ENCODE results near the gene GIPC3. TPM values are rescaled to one million over a fixed set of nuclear protein-coding genes. Genes with fewer than 3 reads are reported as not detected.
"Not testable (repeated sequence)": the region's sequence is repeated elsewhere in the genome, so short reads cannot be mapped to it uniquely, and the experiment has no call there.

The GIPC3 gene
- total RNA-seq, 2 experiments from 2014 or later = 0.26 to 0.31 TPM

GRCh38 chr19:3554254-3555083 lies 30.8 kb upstream of the GIPC3 start:
- no peaks in the 10 kb centered on the region for H3K27me3 Mint-ChIP-seq (ENCODE audit: low read depth)
- H3K4me3 Mint-ChIP-seq = peak overlapping the region; percentile 63
- H3K9me3 Mint-ChIP-seq (ENCODE audit: insufficient read depth) = no peaks in the 10 kb centered on the region
- H3K36me3 Mint-ChIP-seq (ENCODE audit: low read depth) = peaks cover 7% of the 10 kb centered on the region
- ChIA-PET CTCF (interaction anchor here (0.7 to 2.2 kb wide), 3 partner anchors 9 to 451 kb away, joined by 3 to 22 read pairs (median 3); no protein-coding TSS in a partner anchor), POLR2A (interaction anchor here (0.6 kb wide), 1 partner anchor 13 kb away, joined by 4 read pairs; no protein-coding TSS in a partner anchor)
- peak; percentile 20 for ATAC-seq
- peaks cover 51% of the 10 kb centered on the region for H3K4me1 Mint-ChIP-seq (ENCODE audit: low read depth)
- peak overlapping the region; percentile 94 for H3K27ac Mint-ChIP-seq
- peak; percentile 62 for DNase-seq

- POLR2A ChIA-PET = interaction anchor here (0.5 to 1.5 kb wide), 4 partner anchors 10 to 691 kb away, joined by 3 to 8 read pairs (median 6); partner anchors contain the start of gene YJU2
Observed at GRCh38 chr19:3555653-3556422, 29.4 kb upstream of the GIPC3 start.

DNA sequence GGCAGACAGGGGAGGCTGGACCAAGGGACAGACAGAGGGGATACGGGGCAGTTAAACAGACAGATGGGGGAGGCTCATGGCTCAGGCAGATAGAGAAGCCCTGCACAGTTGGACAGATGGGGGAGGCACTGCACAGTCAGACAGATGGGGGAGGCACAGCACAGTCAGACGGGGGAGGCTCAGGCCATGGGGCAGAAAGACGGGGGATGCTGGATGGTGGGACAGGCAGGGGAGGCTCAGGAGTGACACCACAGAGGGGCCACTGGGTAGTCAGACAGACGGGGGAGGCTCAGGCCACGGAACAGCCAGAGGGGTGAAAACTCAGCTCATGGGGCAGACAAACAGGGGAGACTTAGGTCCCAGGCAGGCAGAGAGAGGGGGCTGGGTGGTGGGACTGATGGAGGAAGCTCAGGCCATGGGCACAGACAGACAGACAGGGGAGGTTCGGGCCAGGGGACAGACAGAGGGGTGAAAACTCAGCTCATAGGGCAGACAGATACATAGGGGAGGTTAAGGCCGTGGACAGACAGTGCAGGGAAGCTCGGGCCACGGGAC lies 28.8 kb upstream of the GIPC3 start:
- peaks cover 2% of the 10 kb centered on the region for H3K36me3 Mint-ChIP-seq (ENCODE audit: low read depth)

More at GRCh38 chr19:3555653-3556422, 29.4 kb upstream of the GIPC3 start:
- CTCF ChIA-PET = interaction anchor here (0.8 to 3.4 kb wide), 6 partner anchors 9 to 55 kb away, joined by 3 to 32 read pairs (median 4); partner anchors contain the start of genes GIPC3 and HMG20B
- peaks cover 3% of the 10 kb centered on the region for H3K36me3 Mint-ChIP-seq (ENCODE audit: low read depth)
- DNase-seq (no peak), ATAC-seq (no peak)
- H3K27me3 Mint-ChIP-seq (ENCODE audit: low read depth) = no peaks in the 10 kb centered on the region
- peak overlapping the region; percentile 91 for H3K27ac Mint-ChIP-seq
- H3K4me1 Mint-ChIP-seq (ENCODE audit: low read depth) = peaks cover 50% of the 10 kb centered on the region
- peak overlapping the region; percentile 94 for H3K4me3 Mint-ChIP-seq
- no peaks in the 10 kb centered on the region for H3K9me3 Mint-ChIP-seq (ENCODE audit: insufficient read depth)

DNA sequence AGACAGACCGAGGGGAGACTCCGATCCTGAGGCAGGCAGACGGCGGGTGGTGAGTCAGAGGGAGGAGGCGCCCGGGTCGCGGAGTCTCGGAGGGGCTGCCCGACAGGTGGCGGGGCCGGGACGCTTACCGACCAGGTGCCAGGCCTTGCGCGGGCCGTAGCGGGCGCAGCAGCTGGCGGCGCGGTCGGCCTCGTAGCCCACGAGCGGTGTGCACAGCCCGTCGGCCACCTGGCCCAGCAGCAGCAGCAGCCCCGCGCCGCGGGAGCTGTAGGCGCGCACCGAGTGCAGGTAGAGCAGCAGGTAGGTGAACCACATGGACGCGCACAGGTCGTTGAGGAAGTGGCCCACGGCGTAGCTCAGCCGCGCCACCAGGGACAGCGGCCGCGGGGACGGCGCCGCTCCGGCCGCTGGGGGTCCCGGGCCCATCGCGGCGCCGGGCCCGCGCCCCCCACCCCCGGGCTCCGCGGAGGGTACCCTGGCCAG lies 28.3 kb upstream of the GIPC3 start:
- POLR2A ChIA-PET = interaction anchor here (0.6 to 1.5 kb wide), 5 partner anchors 9 to 690 kb away, joined by 3 to 8 read pairs (median 6); partner anchors contain the start of genes DAPK3 and YJU2
- CTCF ChIA-PET = interaction anchor here (1.0 to 3.4 kb wide), 4 partner anchors 10 to 87 kb away, joined by 3 to 32 read pairs (median 4); partner anchors contain the start of genes GIPC3 and HMG20B
- Mint-ChIP-seq H3K36me3 (ENCODE audit: low read depth) (peaks cover 2% of the 10 kb centered on the region), H3K4me3 (peak overlapping the region; percentile 94), H3K9me3 (ENCODE audit: insufficient read depth) (no peaks in the 10 kb centered on the region), H3K4me1 (ENCODE audit: low read depth) (peaks cover 43% of the 10 kb centered on the region), H3K27me3 (ENCODE audit: low read depth) (no peaks in the 10 kb centered on the region), H3K27ac (peak overlapping the region; percentile 91)
- peak; percentile 69 for DNase-seq
- ATAC-seq = peak; percentile 39

More for the DNA sequence above, 28.8 kb upstream of the GIPC3 start:
- no peak for DNase-seq
- POLR2A ChIA-PET = interaction anchor here (0.5 to 1.5 kb wide), 6 partner anchors 10 to 690 kb away, joined by 3 to 8 read pairs (median 4); partner anchors contain the start of genes DAPK3 and YJU2
- Mint-ChIP-seq H3K27me3 (ENCODE audit: low read depth) (no peaks in the 10 kb centered on the region), H3K4me1 (ENCODE audit: low read depth) (peaks cover 47% of the 10 kb centered on the region), H3K9me3 (ENCODE audit: insufficient read depth) (no peaks in the 10 kb centered on the region), H3K27ac (peak overlapping the region; percentile 91), H3K4me3 (peak overlapping the region; percentile 94)
- no peak for ATAC-seq
- CTCF ChIA-PET = interaction anchor here (1.0 to 3.4 kb wide), 4 partner anchors 10 to 29 kb away, joined by 3 to 32 read pairs (median 4); partner anchors contain the start of genes GIPC3 and HMG20B

GRCh38 chr19:3557461-3558248 lies 27.6 kb upstream of the GIPC3 start, which contains the start of gene MFSD12:
MFSD12 (minus strand) TSS chr19:3557586; CDS start chr19:3557403, 183 bp downstream.
- H3K9me3 Mint-ChIP-seq (ENCODE audit: insufficient read depth) = no peaks in the 10 kb centered on the region
- ATAC-seq (peak; percentile 93), DNase-seq (peak; percentile 96)
- H3K36me3 Mint-ChIP-seq (ENCODE audit: low read depth) = peaks cover 2% of the 10 kb centered on the region
- CTCF ChIA-PET = interaction anchor here (1.0 to 3.4 kb wide), 3 partner anchors 11 to 88 kb away, joined by 3 to 32 read pairs (median 4); partner anchors contain the start of gene HMG20B
- H3K27ac Mint-ChIP-seq = peak within 1 kb of the TSS; percentile 91
- H3K4me1 Mint-ChIP-seq (ENCODE audit: low read depth) = peaks cover 41% of the 10 kb centered on the region
- POLR2A ChIA-PET = interaction anchor here (0.9 to 1.6 kb wide), 5 partner anchors 10 to 205 kb away, joined by 3 to 6 read pairs (median 3); partner anchors contain the start of gene MRPL54
- H3K4me3 Mint-ChIP-seq = peak within 1 kb of the TSS; percentile 94
- H3K27me3 Mint-ChIP-seq (ENCODE audit: low read depth) = no peaks in the 10 kb centered on the region

DNA sequence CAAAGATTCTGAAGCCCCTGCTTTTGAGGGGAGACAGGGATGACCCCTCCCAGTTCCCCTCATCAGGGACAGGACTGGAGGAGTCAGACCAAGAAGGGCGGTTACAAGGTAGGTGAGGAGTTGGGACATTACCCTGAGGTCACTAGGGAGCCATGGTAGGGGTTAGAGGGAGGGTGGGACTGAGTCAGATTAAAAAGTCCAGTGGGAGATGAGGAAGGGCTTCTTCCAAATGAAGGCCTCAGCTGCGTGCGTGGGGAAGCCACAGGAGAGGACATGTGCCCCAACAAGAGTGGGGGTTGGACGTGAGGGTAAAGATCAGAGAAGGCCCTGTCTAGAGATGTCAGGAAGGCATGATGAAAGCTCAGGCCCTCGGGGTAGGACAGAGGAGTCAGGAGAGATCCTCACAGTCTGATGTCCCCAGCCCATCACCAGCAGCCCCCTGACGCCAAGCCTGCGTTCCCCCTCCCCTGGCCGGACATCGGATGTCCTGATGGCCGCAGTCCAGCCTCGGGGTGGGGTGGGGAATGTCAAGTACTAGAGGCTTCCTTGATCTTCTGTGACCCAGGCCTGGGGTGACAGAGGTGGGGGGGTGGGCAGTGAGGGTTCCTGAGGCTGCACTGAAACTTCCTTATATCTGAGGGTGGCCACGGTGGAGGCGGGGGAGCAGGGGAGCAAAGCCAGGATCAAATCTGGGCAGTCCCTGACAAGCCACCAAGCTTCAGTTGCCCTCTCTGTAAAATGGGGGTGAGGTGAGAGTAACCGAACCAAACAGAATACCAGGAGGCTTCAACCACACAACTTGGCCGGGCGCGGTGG lies 21.4 kb upstream of the GIPC3 start:
- no peak overlapping the region for H3K27ac Mint-ChIP-seq
- H3K4me3 Mint-ChIP-seq = no peak overlapping the region
- ChIA-PET CTCF (no interaction called here), POLR2A (no interaction called here)
- no peaks in the 10 kb centered on the region for H3K4me1 Mint-ChIP-seq (ENCODE audit: low read depth)
- H3K9me3 Mint-ChIP-seq (ENCODE audit: insufficient read depth) = no peaks in the 10 kb centered on the region
- no peak for ATAC-seq
- H3K27me3 Mint-ChIP-seq (ENCODE audit: low read depth) = no peaks in the 10 kb centered on the region
- no peaks in the 10 kb centered on the region for H3K36me3 Mint-ChIP-seq (ENCODE audit: low read depth)
- DNase-seq = no peak

GRCh38 chr19:3565139-3565538 lies 20.1 kb upstream of the GIPC3 start:
- ATAC-seq = no peak
- H3K27me3 Mint-ChIP-seq (ENCODE audit: low read depth) = no peaks in the 10 kb centered on the region
- H3K27ac Mint-ChIP-seq = no peak overlapping the region
- no peaks in the 10 kb centered on the region for H3K36me3 Mint-ChIP-seq (ENCODE audit: low read depth)
- H3K4me1 Mint-ChIP-seq (ENCODE audit: low read depth) = no peaks in the 10 kb centered on the region
- ChIA-PET POLR2A (no interaction called here), CTCF (no interaction called here)
- H3K9me3 Mint-ChIP-seq (ENCODE audit: insufficient read depth) = no peaks in the 10 kb centered on the region
- no peak for DNase-seq
- no peak overlapping the region for H3K4me3 Mint-ChIP-seq

- DNase-seq; H3K36me3 Mint-ChIP-seq (ENCODE audit: low read depth); H3K27ac Mint-ChIP-seq; H3K4me3 Mint-ChIP-seq; ATAC-seq; POLR2A ChIA-PET; H3K27me3 Mint-ChIP-seq (ENCODE audit: low read depth); H3K9me3 Mint-ChIP-seq (ENCODE audit: insufficient read depth): not testable (repeated sequence)
- peaks cover 16% of the 10 kb centered on the region for H3K4me1 Mint-ChIP-seq (ENCODE audit: low read depth)
- CTCF ChIA-PET = interaction anchor here (1.3 kb wide), 1 partner anchor 24 kb away, joined by 6 read pairs; no protein-coding TSS in a partner anchor
Observed at GRCh38 chr19:3570042-3570441, 15.2 kb upstream of the GIPC3 start.

- CTCF ChIA-PET = no interaction called here
- H3K36me3 Mint-ChIP-seq (ENCODE audit: low read depth) = peaks cover 6% of the 10 kb centered on the region
- DNase-seq (no peak), ATAC-seq (no peak)
- no peaks in the 10 kb centered on the region for H3K27me3 Mint-ChIP-seq (ENCODE audit: low read depth)
- no peak overlapping the region for H3K27ac Mint-ChIP-seq
- H3K9me3 Mint-ChIP-seq (ENCODE audit: insufficient read depth) = no peaks in the 10 kb centered on the region
- H3K4me3 Mint-ChIP-seq = no peak overlapping the region
- POLR2A ChIA-PET = no interaction called here
- peaks cover 16% of the 10 kb centered on the region for H3K4me1 Mint-ChIP-seq (ENCODE audit: low read depth)
Observed at GRCh38 chr19:3570606-3571011, 14.7 kb upstream of the GIPC3 start.
